ENCODE data around the gene CHP1.
"Not testable (repeated sequence)": the region's sequence is repeated elsewhere in the genome, so short reads cannot be mapped to it uniquely, and the experiment has no call there.

Gene CHP1

GRCh38 chr15:41256577-41257038 is 25.5 kb downstream of the CHP1 start:
- Histone ChIP-seq H3K4me3 (ENCODE audit: low read depth, low read length) (no peak overlapping the region), H3K36me3 (ENCODE audit: control insufficient read depth, insufficient read depth, low read length) (peaks cover 22% of the 10 kb centered on the region), H3K27ac (ENCODE audit: low read depth, low read length) (no peak overlapping the region), H3K4me1 (ENCODE audit: control insufficient read depth, insufficient read depth, low read length) (peaks cover 8% of the 10 kb centered on the region; the same call in 1 of the 2 replicates), H3K9ac (ENCODE audit: low read length) (no peak overlapping the region), H3K27me3 (ENCODE audit: control insufficient read depth, insufficient read depth, low read length) (no peaks in the 10 kb centered on the region), H3K9me3 (ENCODE audit: control insufficient read depth, insufficient read depth, low read depth, low read length) (no peaks in the 10 kb centered on the region)

GRCh38 chr15:41258750-41259471 is 27.8 kb downstream of the CHP1 start:
- no peaks in the 10 kb centered on the region for H3K27me3 ChIP-seq (ENCODE audit: control insufficient read depth, insufficient read depth, low read length)
- no peak overlapping the region for H3K4me3 ChIP-seq (ENCODE audit: low read depth, low read length)
- H3K4me1 ChIP-seq (ENCODE audit: control insufficient read depth, insufficient read depth, low read length) = peaks cover 16% of the 10 kb centered on the region; the same call in 1 of the 2 replicates
- H3K9ac ChIP-seq (ENCODE audit: low read length) = no peak overlapping the region
- H3K9me3 ChIP-seq (ENCODE audit: control insufficient read depth, insufficient read depth, low read depth, low read length) = no peaks in the 10 kb centered on the region
- no peak overlapping the region for H3K27ac ChIP-seq (ENCODE audit: low read depth, low read length)
- peaks cover 27% of the 10 kb centered on the region for H3K36me3 ChIP-seq (ENCODE audit: control insufficient read depth, insufficient read depth, low read length)

GRCh38 chr15:41259546-41260189 is 28.6 kb downstream of the CHP1 start:
- no peak overlapping the region for H3K4me3 ChIP-seq (ENCODE audit: low read depth, low read length)

GRCh38 chr15:41260924-41261323 is 29.9 kb downstream of the CHP1 start:
- H3K4me3 ChIP-seq (ENCODE audit: low read depth, low read length); H3K9ac ChIP-seq (ENCODE audit: low read length); H3K27ac ChIP-seq (ENCODE audit: low read depth, low read length); H3K9me3 ChIP-seq (ENCODE audit: control insufficient read depth, insufficient read depth, low read depth, low read length); H3K27me3 ChIP-seq (ENCODE audit: control insufficient read depth, insufficient read depth, low read length): not testable (repeated sequence)
- H3K36me3 ChIP-seq (ENCODE audit: control insufficient read depth, insufficient read depth, low read length) = peaks cover 30% of the 10 kb centered on the region
- peaks cover 23% of the 10 kb centered on the region for H3K4me1 ChIP-seq (ENCODE audit: control insufficient read depth, insufficient read depth, low read length)

More at GRCh38 chr15:41259546-41260189, 28.6 kb downstream of the CHP1 start:
- Histone ChIP-seq H3K36me3 (ENCODE audit: control insufficient read depth, insufficient read depth, low read length) (peaks cover 27% of the 10 kb centered on the region), H3K9me3 (ENCODE audit: control insufficient read depth, insufficient read depth, low read depth, low read length) (no peaks in the 10 kb centered on the region), H3K27ac (ENCODE audit: low read depth, low read length) (no peak overlapping the region), H3K4me1 (ENCODE audit: control insufficient read depth, insufficient read depth, low read length) (peaks cover 21% of the 10 kb centered on the region), H3K27me3 (ENCODE audit: control insufficient read depth, insufficient read depth, low read length) (no peaks in the 10 kb centered on the region), H3K9ac (ENCODE audit: low read length) (no peak overlapping the region)

GRCh38 chr15:41262571-41262970 is 31.5 kb downstream of the CHP1 start:
- Histone ChIP-seq H3K9ac (ENCODE audit: low read length) (no peak overlapping the region), H3K4me3 (ENCODE audit: low read depth, low read length) (no peak overlapping the region), H3K4me1 (ENCODE audit: control insufficient read depth, insufficient read depth, low read length) (peaks cover 23% of the 10 kb centered on the region), H3K36me3 (ENCODE audit: control insufficient read depth, insufficient read depth, low read length) (peaks cover 24% of the 10 kb centered on the region), H3K27ac (ENCODE audit: low read depth, low read length) (no peak overlapping the region), H3K27me3 (ENCODE audit: control insufficient read depth, insufficient read depth, low read length) (no peaks in the 10 kb centered on the region), H3K9me3 (ENCODE audit: control insufficient read depth, insufficient read depth, low read depth, low read length) (no peaks in the 10 kb centered on the region)

GRCh38 chr15:41263891-41264351 is 32.9 kb downstream of the CHP1 start:
- Histone ChIP-seq H3K9me3 (ENCODE audit: control insufficient read depth, insufficient read depth, low read depth, low read length) (no peaks in the 10 kb centered on the region), H3K4me3 (ENCODE audit: low read depth, low read length) (peak overlapping the region; percentile 32; the same call in 1 of the 2 replicates), H3K4me1 (ENCODE audit: control insufficient read depth, insufficient read depth, low read length) (peaks cover 19% of the 10 kb centered on the region), H3K27ac (ENCODE audit: low read depth, low read length) (peak overlapping the region; percentile 49; the same call in 1 of the 2 replicates), H3K9ac (ENCODE audit: low read length) (no peak overlapping the region), H3K27me3 (ENCODE audit: control insufficient read depth, insufficient read depth, low read length) (no peaks in the 10 kb centered on the region), H3K36me3 (ENCODE audit: control insufficient read depth, insufficient read depth, low read length) (peaks cover 14% of the 10 kb centered on the region)

- Histone ChIP-seq H3K9ac (ENCODE audit: low read length) (no peak overlapping the region), H3K27ac (ENCODE audit: low read depth, low read length) (no peak overlapping the region), H3K9me3 (ENCODE audit: control insufficient read depth, insufficient read depth, low read depth, low read length) (no peaks in the 10 kb centered on the region), H3K4me1 (ENCODE audit: control insufficient read depth, insufficient read depth, low read length) (no peaks in the 10 kb centered on the region), H3K27me3 (ENCODE audit: control insufficient read depth, insufficient read depth, low read length) (no peaks in the 10 kb centered on the region), H3K4me3 (ENCODE audit: low read depth, low read length) (no peak overlapping the region), H3K36me3 (ENCODE audit: control insufficient read depth, insufficient read depth, low read length) (peaks cover 28% of the 10 kb centered on the region)
These were observed 38.8 kb downstream of the CHP1 start for GRCh38 chr15:41269887-41270286.

GRCh38 chr15:41276831-41277230 is 45.8 kb downstream of the CHP1 start:
- no peak overlapping the region for H3K4me3 ChIP-seq (ENCODE audit: low read depth, low read length)
- H3K9me3 ChIP-seq (ENCODE audit: control insufficient read depth, insufficient read depth, low read depth, low read length) = no peaks in the 10 kb centered on the region
- peaks cover 38% of the 10 kb centered on the region for H3K36me3 ChIP-seq (ENCODE audit: control insufficient read depth, insufficient read depth, low read length)
- H3K9ac ChIP-seq (ENCODE audit: low read length) = no peak overlapping the region
- no peak overlapping the region for H3K27ac ChIP-seq (ENCODE audit: low read depth, low read length)
- H3K27me3 ChIP-seq (ENCODE audit: control insufficient read depth, insufficient read depth, low read length) = no peaks in the 10 kb centered on the region
- no peaks in the 10 kb centered on the region for H3K4me1 ChIP-seq (ENCODE audit: control insufficient read depth, insufficient read depth, low read length)

- Histone ChIP-seq H3K9me3 (ENCODE audit: control insufficient read depth, insufficient read depth, low read depth, low read length) (no peaks in the 10 kb centered on the region), H3K4me3 (ENCODE audit: low read depth, low read length) (no peak overlapping the region), H3K27ac (ENCODE audit: low read depth, low read length) (no peak overlapping the region), H3K9ac (ENCODE audit: low read length) (no peak overlapping the region), H3K36me3 (ENCODE audit: control insufficient read depth, insufficient read depth, low read length) (peaks cover 32% of the 10 kb centered on the region), H3K27me3 (ENCODE audit: control insufficient read depth, insufficient read depth, low read length) (no peaks in the 10 kb centered on the region), H3K4me1 (ENCODE audit: control insufficient read depth, insufficient read depth, low read length) (peaks cover 9% of the 10 kb centered on the region)
These were observed 47.3 kb downstream of the CHP1 start for GRCh38 chr15:41278319-41278718.

GRCh38 chr15:41279535-41280283 is 48.6 kb downstream of the CHP1 start:
- Histone ChIP-seq H3K4me3 (ENCODE audit: low read depth, low read length) (no peak overlapping the region), H3K9ac (ENCODE audit: low read length) (no peak overlapping the region), H3K36me3 (ENCODE audit: control insufficient read depth, insufficient read depth, low read length) (peaks cover 32% of the 10 kb centered on the region), H3K4me1 (ENCODE audit: control insufficient read depth, insufficient read depth, low read length) (peaks cover 10% of the 10 kb centered on the region), H3K27me3 (ENCODE audit: control insufficient read depth, insufficient read depth, low read length) (no peaks in the 10 kb centered on the region), H3K9me3 (ENCODE audit: control insufficient read depth, insufficient read depth, low read depth, low read length) (no peaks in the 10 kb centered on the region), H3K27ac (ENCODE audit: low read depth, low read length) (no peak overlapping the region)

- Histone ChIP-seq H3K4me3 (ENCODE audit: low read depth, low read length) (no peak overlapping the region), H3K27ac (ENCODE audit: low read depth, low read length) (no peak overlapping the region), H3K9me3 (ENCODE audit: control insufficient read depth, insufficient read depth, low read depth, low read length) (no peaks in the 10 kb centered on the region), H3K27me3 (ENCODE audit: control insufficient read depth, insufficient read depth, low read length) (no peaks in the 10 kb centered on the region), H3K36me3 (ENCODE audit: control insufficient read depth, insufficient read depth, low read length) (peaks cover 42% of the 10 kb centered on the region), H3K4me1 (ENCODE audit: control insufficient read depth, insufficient read depth, low read length) (peaks cover 17% of the 10 kb centered on the region), H3K9ac (ENCODE audit: low read length) (no peak overlapping the region)
These were observed 50.2 kb downstream of the CHP1 start for GRCh38 chr15:41281236-41281635.
